ENCODE results near the gene MOGAT1. TPM values are rescaled to one million over a fixed set of nuclear protein-coding genes. Genes with fewer than 3 reads are reported as not detected.
"Not testable (repeated sequence)": the region's sequence is repeated elsewhere in the genome, so short reads cannot be mapped to it uniquely, and the experiment has no call there.

MOGAT1 gene
- total and polyA plus RNA-seq, 2 of the 8 experiments (the other 6 are each of a cell fraction or from before 2014, with no cell fraction given), result 0.11 to 0.67 TPM

GRCh38 chr2:222693413-222693812 is 22.0 kb downstream of the MOGAT1 start:
- H3K4me3 ChIP-seq (ENCODE audit: extremely low read depth in 1 of 4, insufficient read depth in 2 of 4, low read depth in 3 of 4, low read length in 4 of 4); FAIRE-seq; H3K9me3 ChIP-seq (ENCODE audit: insufficient read depth in 2 of 2, low read depth in 1 of 2, low read length in 1 of 2); POLR2A ChIA-PET (ENCODE audit: partially characterized antibody); H3K79me1 ChIP-seq (ENCODE audit: low read depth, low read length); H3K18ac ChIP-seq (ENCODE audit: extremely low read depth, low read length); H2BK120ac ChIP-seq (replicated peaks; ENCODE audit: low read depth, low read length); H3K4me1 ChIP-seq (replicated peaks in 1 of 4; ENCODE audit: control insufficient read depth in 3 of 4, insufficient read depth in 4 of 4, low read length in 3 of 4); H2BK20ac ChIP-seq (ENCODE audit: low read length); H3K9ac ChIP-seq (replicated peaks in 1 of 4; ENCODE audit: extremely low read depth in 1 of 4, low read depth in 3 of 4, low read length in 3 of 4); H2AK5ac ChIP-seq (ENCODE audit: low read depth, low read length); H3K23me2 ChIP-seq (ENCODE audit: low read depth, low read length); H2BK5ac ChIP-seq (ENCODE audit: low read depth, low read length); H4K91ac ChIP-seq (replicated peaks; ENCODE audit: insufficient read length, low read length); H4K8ac ChIP-seq (ENCODE audit: extremely low read depth, insufficient read depth, low read length); H4K5ac ChIP-seq (ENCODE audit: insufficient read length, low read depth, low read length); H3K36me3 ChIP-seq (ENCODE audit: control insufficient read depth in 2 of 4, insufficient read depth in 4 of 4, low read length in 3 of 4); H3K27ac ChIP-seq (ENCODE audit: low read depth, low read length); H2BK15ac ChIP-seq (ENCODE audit: low read length); H3K23ac ChIP-seq (ENCODE audit: insufficient read length); H3K56ac ChIP-seq (replicated peaks; ENCODE audit: insufficient read length, low read depth, low read length); DNase-seq (ENCODE audit: low read depth in 1 of 2, low spot score in 2 of 2); H3K14ac ChIP-seq (ENCODE audit: insufficient read length); H3K4ac ChIP-seq (replicated peaks; ENCODE audit: insufficient read length, low read depth, low read length); H2BK12ac ChIP-seq (ENCODE audit: low read depth, low read length); H2AFZ ChIP-seq (ENCODE audit: low read length); H4K20me1 ChIP-seq (replicated peaks in 1 of 2; ENCODE audit: control insufficient read depth in 1 of 2, insufficient read depth in 2 of 2, low read length in 2 of 2); H3K4me2 ChIP-seq (ENCODE audit: insufficient read depth in 1 of 2, low read depth in 2 of 2, low read length in 2 of 2); H3K27me3 ChIP-seq (replicated peaks in 1 of 4; ENCODE audit: control insufficient read depth in 3 of 4, extremely low read depth in 1 of 4, insufficient read depth in 3 of 4, low read length in 3 of 4); H3K79me2 ChIP-seq (ENCODE audit: control insufficient read depth in 1 of 2, insufficient read depth in 2 of 2, low read length in 2 of 2): not testable (repeated sequence)
- CTCF ChIA-PET (ENCODE audit: partially characterized antibody), result interaction anchor here (0.7 to 3.3 kb wide), 4 partner anchors 14 to 235 kb away, joined by 3 to 35 read pairs (median 4); no protein-coding TSS in a partner anchor
- 85% methylated on average over 5 of the region's 5 CpGs; no CpG with 5 or more reads in 1 of the 2 experiments for WGBS, 2 experiments (ENCODE audit: extremely low coverage in 1 of 2, insufficient coverage in 1 of 2, insufficient read length in 1 of 2, insufficient replicate concordance in 2 of 2, low coverage in 1 of 2, low lambda C conversion rate in 2 of 2, missing lambda C conversion rate in 1 of 2)
